K562 (cell line): ENCODE data around the gene FBLN2. TPM values are rescaled to one million over a fixed set of nuclear protein-coding genes. Genes with fewer than 3 reads are reported as not detected.

Source experiments
- ATAC-seq: fragments of 200-7000 bp; cut with Tn5 transposase; 3 replicates; pipeline ENCODE4 v1.9.1; 2020; ENCODE audit warnings: moderate library complexity
- BruUV-seq: library from RNA; stranded (reverse); fragments of 400-500 nt; replicated peaks from 2 replicates; lab custom pipeline; 2021; lab: Mats Ljungman, UMichigan
- CTCF ChIA-PET: fragments of 300-600 bp; formaldehyde crosslinking; extraction: SDS; loops from one replicate; lab custom pipeline; 2021; ENCODE audit warnings: low intra/inter-chr PET ratio; lab: Yijun Ruan, JAX
- POLR2A ChIA-PET: fragments of 300-600, 350-650 bp; sonication (Branson Sonifier 250); formaldehyde crosslinking; extraction: SDS; loops from one replicate; lab custom pipeline; 2021; ENCODE audit warnings: antibody characterized with exemption, inconsistent platforms; lab: Yijun Ruan, JAX
- DNase-seq, 4 experiments: peaks; one replicate each; pipeline versions ENCODE4 v3.0.0 to v3.0.0-alpha.2; 2011 to 2018; ENCODE audit warnings: low spot score in 3 of 4, mixed read lengths in 3 of 4; ENCODE audit errors: extremely low read depth in 1 of 4
- FAIRE-seq: peaks from 2 replicates; lab custom pipeline; 2011; peaks lifted over from hg19 to GRCh38; lab: Jason Lieb, UNC
- H2AFZ ChIP-seq: 2 replicates; pipeline ENCODE4 v1.6.0; 2011; ENCODE audit warnings: low read depth, low read length, control low read depth, inconsistent platforms
- H3K27ac ChIP-seq: fragments of 200-600 bp; 3 replicates; pipeline ENCODE4 v1.8.0; 2011; ENCODE audit warnings: low read depth, mild to moderate bottlenecking, control low read depth, inconsistent platforms, low read length, moderate library complexity, mixed read lengths; ENCODE audit errors: extremely low read depth
- H3K27me3 ChIP-seq, 2 experiments: fragments of 300-600 bp in 1 of 2; 2 replicates in 1 of 2; 3 replicates in 1 of 2; pipeline versions ENCODE4 v1.6.0 to v1.8.0; 2011; ENCODE audit warnings: inconsistent platforms in 2 of 2, low read length in 2 of 2, mild to moderate bottlenecking in 1 of 2, mixed read lengths in 1 of 2, moderate library complexity in 1 of 2; ENCODE audit not compliant: control insufficient read depth in 2 of 2, insufficient read depth in 2 of 2
- H3K36me3 ChIP-seq: fragments of 300-600 bp; 3 replicates; pipeline ENCODE4 v1.8.0; 2011; ENCODE audit warnings: mild to moderate bottlenecking, low read length, inconsistent platforms; ENCODE audit not compliant: control insufficient read depth, insufficient read depth
- H3K4me1 ChIP-seq, 2 experiments: fragments of 200-600 bp in 1 of 2; replicated peaks in 1 of 2; 2 replicates in 1 of 2; 3 replicates in 1 of 2; pipeline versions ENCODE4 v1.5.1 to v1.8.0; 2011; ENCODE audit warnings: inconsistent platforms in 2 of 2, low read length in 2 of 2, mild to moderate bottlenecking in 1 of 2, mixed read lengths in 1 of 2, moderate library complexity in 1 of 2; ENCODE audit not compliant: control insufficient read depth in 2 of 2, insufficient read depth in 2 of 2
- H3K4me2 ChIP-seq: 2 replicates; pipeline ENCODE4 v1.6.1; 2011; ENCODE audit warnings: low read length, control low read depth, inconsistent platforms, mixed read lengths; ENCODE audit not compliant: insufficient read depth
- H3K4me3 ChIP-seq: fragments of 200-600 bp; sonication (generic), shearing (Covaris generic); 2 replicates; pipeline ENCODE4 v1.5.1; 2016; ENCODE audit warnings: control low read depth, inconsistent platforms
- H3K79me2 ChIP-seq: fragments of 200-600 bp; 3 replicates; pipeline ENCODE4 v1.8.0; 2011; ENCODE audit warnings: low read length, inconsistent platforms; ENCODE audit not compliant: control insufficient read depth, insufficient read depth
- H3K9ac ChIP-seq, 2 experiments: 2 replicates each; pipeline versions ENCODE4 v1.6.0 to v1.6.1; 2011; ENCODE audit warnings: low read depth in 2 of 2, low read length in 2 of 2, control low read depth in 1 of 2, inconsistent platforms in 1 of 2, mild to moderate bottlenecking in 1 of 2, mixed read lengths in 1 of 2; ENCODE audit not compliant: insufficient read depth in 1 of 2
- H3K9me1 ChIP-seq: one replicate; pipeline ENCODE4 v1.6.0; 2011; ENCODE audit warnings: inconsistent platforms, mild to moderate bottlenecking, low read length, moderate library complexity; ENCODE audit not compliant: control insufficient read depth, insufficient read depth
- H3K9me3 ChIP-seq: replicated peaks from 2 replicates; pipeline ENCODE4 v1.5.1; 2011; ENCODE audit warnings: low read depth, low read length, inconsistent platforms; ENCODE audit not compliant: control insufficient read depth, insufficient read depth
- H4K20me1 ChIP-seq: replicated peaks from 2 replicates; pipeline ENCODE4 v1.6.1; 2011; ENCODE audit warnings: low read length, inconsistent platforms, mixed read lengths; ENCODE audit not compliant: control insufficient read depth, insufficient read depth
- CBFA2T2 ChIP-seq: fragments of 450-650 bp; conservative IDR thresholded peaks from 2 replicates; pipeline ENCODE4 v1.6.1; 2017; ENCODE audit warnings: mild to moderate bottlenecking
- ELF2 ChIP-seq: fragments of 250-450 bp; sonication (Bioruptor Pico); IDR thresholded peaks from 2 replicates; pipeline ENCODE4 v1.5.0; 2021; ENCODE audit warnings: mild to moderate bottlenecking
- GATA2 ChIP-seq: sonication (generic); formaldehyde crosslinking; IDR thresholded peaks from 2 replicates; pipeline ENCODE4 v1.4.0; 2020; ENCODE audit warnings: mild to moderate bottlenecking, missing genetic modification reagents
- L3MBTL2 ChIP-seq: fragments of 450-650 bp; IDR thresholded peaks from 2 replicates; pipeline ENCODE4 v1.6.1; 2016; ENCODE audit warnings: mild to moderate bottlenecking, moderate library complexity
- LCOR ChIP-seq: sonication (generic); formaldehyde crosslinking; IDR thresholded peaks from 2 replicates; pipeline ENCODE4 v1.8.0; 2022; ENCODE audit warnings: mild to moderate bottlenecking, missing genetic modification reagents
- MYNN ChIP-seq, 2 experiments: sonication (generic); formaldehyde crosslinking in 1 of 2; IDR thresholded peaks; 2 replicates each; pipeline versions ENCODE4 v1.5.0 to v1.6.1; 2016 to 2020; ENCODE audit warnings: antibody characterized with exemption in 1 of 2, missing genetic modification reagents in 1 of 2
- NFYB ChIP-seq: IDR thresholded peaks from 2 replicates; pipeline ENCODE4 v1.6.1; 2011; ENCODE audit warnings: mild to moderate bottlenecking, moderate library complexity; ENCODE audit not compliant: insufficient read length; ENCODE audit errors: extremely low read depth
- TFE3 ChIP-seq: fragments of 450-650 bp; formaldehyde crosslinking; IDR thresholded peaks from 2 replicates; pipeline ENCODE4 v1.4.0; 2020; ENCODE audit warnings: mild to moderate bottlenecking, mixed read lengths
- USF2 ChIP-seq: sonication (generic); formaldehyde crosslinking; IDR thresholded peaks from 2 replicates; pipeline ENCODE4 v1.5.0; 2020; ENCODE audit warnings: missing genetic modification reagents
- ZBTB40 ChIP-seq, 2 experiments: fragments of 450-650 bp in 1 of 2; sonication (generic) in 1 of 2; formaldehyde crosslinking in 1 of 2; IDR thresholded peaks; 2 replicates each; pipeline versions ENCODE4 v1.7.1 to v1.9.0; 2016 to 2022; ENCODE audit warnings: inconsistent platforms in 1 of 2, mild to moderate bottlenecking in 1 of 2, missing genetic modification reagents in 1 of 2
- WGBS: fragments of 100-300 bp; shearing (Covaris generic); methylation state at CpG from one replicate; pipeline ENCODE4 v1.1.6; 2016; ENCODE audit warnings: low coverage, mixed read lengths; ENCODE audit not compliant: insufficient coverage; ENCODE audit errors: missing lambda C conversion rate; 5-methylcytosine and 5-hydroxymethylcytosine counted together
- in situ Hi-C: fragments of 300-500 bp; cut with MboI; formaldehyde crosslinking; loops from 4 replicates; pipeline ENCODE4 v1.15.0; 2018; ENCODE audit warnings: inconsistent platforms, mixed read lengths
- intact Hi-C: fragments of 100-400 bp; cut with micrococcal nuclease; formaldehyde crosslinking; loops from 2 replicates; pipeline ENCODE4 v1.14.2; 2022
- polyA plus RNA-seq, 8 experiments: library from polyadenylated mRNA; depleted of rRNA in 4 of 8; stranded (reverse) in 5 of 8; unstranded in 3 of 8; fragments of >200 nt; fragmentation: Nextera tagmentation in 2 of 8; fragmentation: Illumina TruSeq in 1 of 8; extraction: Ambion mirVana in 2 of 8; extraction: Trizol in 1 of 8; gene quantifications; 2 replicates each; pipeline versions ENCODE4 v1.2.1 to v1.2.3, GENCODE V29; 2011 to 2014; ENCODE audit warnings: inconsistent platforms in 1 of 8, missing spikeins in 1 of 8
- total RNA-seq, 7 experiments: library from RNA; depleted of rRNA in 6 of 7; stranded (reverse); fragments of >200 nt in 6 of 7; fragmentation: Illumina TruSeq in 2 of 7; extraction: Trizol in 2 of 7; gene quantifications; 2 replicates each; pipeline versions ENCODE4 v1.2.1 to v1.2.3, GENCODE V29; 2011 to 2021; ENCODE audit warnings: low replicate concordance in 1 of 7

Gene FBLN2
- total and polyA plus RNA-seq, 9 of the 15 experiments (the other 6 are each of a cell fraction or from before 2014, with no cell fraction given), result 0.03 to 0.10 (median 0.04) TPM; not detected in 6

- CTCF ChIA-PET, result no interaction called here
- peak; percentile 55 for FAIRE-seq
- intact Hi-C loops, result no loop called here
- TF ChIP-seq TFE3 (CRISPR knock-in tag) (peak; percentile 92), L3MBTL2 (peak; percentile 75), USF2 (CRISPR knock-in tag) (peak; percentile 69), ELF2 (CRISPR knock-in tag) (no peak), ZBTB40 (IDR thresholded peaks at IDR 0.05) (no peak), ZBTB40 (CRISPR knock-in tag; IDR thresholded peaks at IDR 0.05) (no peak), NFYB (peak; percentile 44), LCOR (no peak), GATA2 (CRISPR knock-in tag) (no peak), MYNN (IDR thresholded peaks at IDR 0.05) (no peak), MYNN (CRISPR knock-in tag; IDR thresholded peaks at IDR 0.05) (0 out of 2 replicates have a peak, but pooled peaks have one; percentile 41), CBFA2T2 (peak; percentile 22; the same call in 1 of the 2 replicates)
Observed at GRCh38 chr3:13670292-13670691, 121.4 kb downstream of the FBLN2 start.

More at GRCh38 chr3:13670292-13670691, 121.4 kb downstream of the FBLN2 start:
- POLR2A ChIA-PET, result interaction anchor here (1.0 to 1.4 kb wide), 2 partner anchors 12 to 15 kb away, joined by 4 to 5 read pairs; no protein-coding TSS in a partner anchor
- Histone ChIP-seq H3K36me3 (no peaks in the 10 kb centered on the region), H3K9ac (no peak overlapping the region), H2AFZ (peak overlapping the region; percentile 72), H3K4me2 (no peak overlapping the region; the same call in 1 of the 2 replicates), H3K9me3 (no peaks in the 10 kb centered on the region), H4K20me1 (peaks cover 6% of the 10 kb centered on the region; the same call in 1 of the 2 replicates), H3K79me2 (no peaks in the 10 kb centered on the region), H3K4me3 (no peak overlapping the region), H3K9me1 (no peaks in the 10 kb centered on the region), H3K27me3 (peaks cover 15 to 34% of the 10 kb centered on the region in 2 experiments; a peak in 4 of 5 replicates), H3K27ac (no peak overlapping the region), H3K4me1 (no peaks in the 10 kb centered on the region)
- no TSS peak for BruUV-seq
- in situ Hi-C loops, result loop anchor here (25.0 kb wide), 1 partner anchor 1242 kb away; no protein-coding TSS in a partner anchor
- 10% methylated on average over 4 of the region's 4 CpGs for WGBS
- DNase-seq (peak in 1 of 4 experiments; percentile 75), ATAC-seq (peak; percentile 82)
